Stimulated activated CD4-positive, alpha-beta T cell treated with anti-CD3 and anti-CD28 coated beads, TNF-alpha, amount 100 ng/mL, for 4 hours (primary cell): ENCODE data around the gene CCR2.
"Not testable (repeated sequence)": the region's sequence is repeated elsewhere in the genome, so short reads cannot be mapped to it uniquely, and the experiment has no call there.

Experiments
- DNase-seq, 3 experiments: peaks; one replicate each; pipeline ENCODE4 v3.0.0-alpha.2; 2020; ENCODE audit warnings: low read depth in 3 of 3

The CCR2 gene

GRCh38 chr3:46353647-46354410 lies at the start of gene CCR2:
TSS of gene CCR2 (plus strand) at chr3:46354111. CDS start at chr3:46357528, 3,417 bp downstream.
- no peak for DNase-seq

- no peak for DNase-seq
These were observed 49.2 kb upstream of the CCR2 start for GRCh38 chr3:46304739-46305138.

GRCh38 chr3:46312991-46313390 lies 40.9 kb upstream of the CCR2 start:
- no peak for DNase-seq

- no peak for DNase-seq
These were observed 39.4 kb upstream of the CCR2 start for GRCh38 chr3:46314517-46314916.

- DNase-seq = no peak
These were observed 37.7 kb upstream of the CCR2 start for GRCh38 chr3:46316206-46316605.

GRCh38 chr3:46318207-46318927 lies 35.5 kb upstream of the CCR2 start:
- DNase-seq = no peak

GRCh38 chr3:46321461-46322104 lies 32.3 kb upstream of the CCR2 start:
- DNase-seq = no peak

- DNase-seq = no peak
These were observed 29.9 kb upstream of the CCR2 start for GRCh38 chr3:46324036-46324435.

GRCh38 chr3:46325645-46326300 lies 28.1 kb upstream of the CCR2 start:
- no peak for DNase-seq

GRCh38 chr3:46330676-46331075 lies 23.2 kb upstream of the CCR2 start:
- DNase-seq = not testable (repeated sequence)

GRCh38 chr3:46334741-46335478 lies 19.0 kb upstream of the CCR2 start:
- DNase-seq = no peak

- DNase-seq = no peak
These were observed 18.4 kb upstream of the CCR2 start for GRCh38 chr3:46335541-46335940.

GRCh38 chr3:46337911-46338310 lies 16.0 kb upstream of the CCR2 start:
- no peak for DNase-seq

- no peak for DNase-seq
These were observed 15.1 kb upstream of the CCR2 start for GRCh38 chr3:46338840-46339239.

- no peak for DNase-seq
These were observed 9.4 kb upstream of the CCR2 start for GRCh38 chr3:46344476-46344875.

GRCh38 chr3:46348823-46349482 lies 5.0 kb upstream of the CCR2 start:
- DNase-seq = no peak

GRCh38 chr3:46349484-46350261 lies 4.2 kb upstream of the CCR2 start:
- DNase-seq = no peak

GRCh38 chr3:46350262-46350565 lies 3.7 kb upstream of the CCR2 start:
- DNase-seq = no peak

- no peak for DNase-seq
These were observed 2.3 kb upstream of the CCR2 start for GRCh38 chr3:46351646-46352045.

GRCh38 chr3:46353090-46353489 lies 821 bp upstream of the CCR2 start:
- no peak for DNase-seq
